ENCODE data around the gene ASPG. TPM values are rescaled to one million over a fixed set of nuclear protein-coding genes. Genes with fewer than 3 reads are reported as not detected.

The ASPG gene
- total RNA-seq, 8 experiments from 2014 or later: 0.05 to 1.1 (median 0.25) TPM; not detected in 1

GRCh38 chr14:104081261-104081835, 4.2 kb upstream of the ASPG start:
- in situ Hi-C loops (cut with MboI; ENCODE audit: low pct_unique_long_range_greater_than_20kb in 2 of 9, low sequenced_read_pairs in 9 of 9, unreplicated experiment in 9 of 9): loop anchor here in 2 of 9 experiments (25.0 kb wide), 1 partner anchor 556 kb away; no protein-coding TSS in a partner anchor
- no peak for ATAC-seq (replicated peaks in 6 of 8)
- Histone ChIP-seq H3K4me3 (no peak overlapping the region), H3K27ac (no peak overlapping the region), H3K4me1 (replicated peaks in 1 of 2) (peaks cover 4 to 11% of the 10 kb centered on the region in 2 donors)
- WGBS, 10 experiments: 20 to 100% (median 62%) methylated on average over 1 to 10 of the region's 17 CpGs; no CpG with 5 or more reads in 4 of the 10 experiments

DNA sequence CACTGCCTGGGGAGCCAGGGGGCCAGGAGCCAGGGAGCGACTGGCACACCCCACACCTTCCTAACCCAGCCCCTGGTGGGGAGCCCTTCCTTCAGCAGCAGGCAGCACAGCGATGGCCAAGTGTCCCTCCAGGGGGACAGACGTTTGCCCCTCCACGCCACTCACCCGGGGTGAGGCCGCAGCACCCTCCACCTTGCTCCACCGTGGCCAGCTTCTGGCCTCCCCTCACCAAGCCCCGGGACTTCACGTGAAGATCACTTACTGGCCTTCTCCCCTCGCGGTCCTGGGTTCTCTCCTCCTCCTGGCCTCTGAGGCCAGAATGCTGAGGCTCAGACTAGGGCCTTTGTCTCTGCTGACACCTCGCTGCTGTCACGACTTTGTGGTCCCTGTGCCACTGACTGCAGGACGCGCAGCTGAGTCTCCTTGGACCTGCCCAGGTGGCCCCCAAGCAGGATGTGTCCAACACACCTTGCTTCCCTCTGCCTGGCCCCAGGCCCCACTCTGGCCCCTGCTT, 3.5 kb upstream of the ASPG start:
- in situ Hi-C loops (cut with MboI; ENCODE audit: low pct_unique_long_range_greater_than_20kb in 2 of 9, low sequenced_read_pairs in 9 of 9, unreplicated experiment in 9 of 9): loop anchor here in 2 of 9 experiments (25.0 kb wide), 1 partner anchor 555 kb away; no protein-coding TSS in a partner anchor
- Histone ChIP-seq H3K27ac (no peak overlapping the region), H3K4me3 (no peak overlapping the region), H3K4me1 (replicated peaks in 1 of 2) (peaks cover 8 to 18% of the 10 kb centered on the region in 2 donors)
- 0 to 80% (median 67%) methylated on average over 1 to 4 of the region's 15 CpGs; no CpG with 5 or more reads in 7 of the 10 experiments for WGBS, 10 experiments
- no peak for ATAC-seq (replicated peaks in 6 of 8)

- ATAC-seq (replicated peaks in 6 of 8): no peak
- in situ Hi-C loops (cut with MboI; ENCODE audit: low pct_unique_long_range_greater_than_20kb in 2 of 9, low sequenced_read_pairs in 9 of 9, unreplicated experiment in 9 of 9): loop anchor here in 2 of 9 experiments (25.0 kb wide), 1 partner anchor 554 kb away; no protein-coding TSS in a partner anchor
- 33 to 79% (median 66%) methylated on average over 1 to 6 of the region's 12 CpGs; no CpG with 5 or more reads in 6 of the 10 experiments for WGBS, 10 experiments
- Histone ChIP-seq H3K27ac (no peak overlapping the region), H3K4me3 (no peak overlapping the region), H3K4me1 (replicated peaks in 1 of 2) (peaks cover 16 to 26% of the 10 kb centered on the region in 2 donors)
Measured at GRCh38 chr14:104082807-104083206, 2.7 kb upstream of the ASPG start.

GRCh38 chr14:104084251-104085002, 1.1 kb upstream of the ASPG start:
- 21 to 93% (median 76%) methylated on average over 3 to 10 of the region's 16 CpGs; no CpG with 5 or more reads in 1 of the 10 experiments for WGBS, 10 experiments
- no peak overlapping the region for H3K4me3 ChIP-seq
- no peak for ATAC-seq (replicated peaks in 6 of 8)
- H3K27ac ChIP-seq: no peak overlapping the region
- in situ Hi-C loops (cut with MboI; ENCODE audit: low pct_unique_long_range_greater_than_20kb in 2 of 9, low sequenced_read_pairs in 9 of 9, unreplicated experiment in 9 of 9): loop anchor here in 2 of 9 experiments (25.0 kb wide), 1 partner anchor 553 kb away; no protein-coding TSS in a partner anchor
- peaks cover 22 to 34% of the 10 kb centered on the region in 2 donors for H3K4me1 ChIP-seq (replicated peaks in 1 of 2)

GRCh38 chr14:104085889-104086201, 345 bp downstream of the ASPG start:
- 20 to 60% methylated on average over 3 to 5 of the region's 29 CpGs; no CpG with 5 or more reads in 8 of the 10 experiments for WGBS, 10 experiments
- in situ Hi-C loops (cut with MboI; ENCODE audit: low pct_unique_long_range_greater_than_20kb in 2 of 9, low sequenced_read_pairs in 9 of 9, unreplicated experiment in 9 of 9): loop anchor here in 2 of 9 experiments (25.0 kb wide), 1 partner anchor 551 kb away; no protein-coding TSS in a partner anchor
- peaks cover 22 to 34% of the 10 kb centered on the region in 2 donors for H3K4me1 ChIP-seq (replicated peaks in 1 of 2)
- ATAC-seq (replicated peaks in 6 of 8): peak in 2 of 8 experiments; percentile 2 to 9
- H3K4me3 ChIP-seq: no peak overlapping the region
- H3K27ac ChIP-seq: no peak overlapping the region

DNA sequence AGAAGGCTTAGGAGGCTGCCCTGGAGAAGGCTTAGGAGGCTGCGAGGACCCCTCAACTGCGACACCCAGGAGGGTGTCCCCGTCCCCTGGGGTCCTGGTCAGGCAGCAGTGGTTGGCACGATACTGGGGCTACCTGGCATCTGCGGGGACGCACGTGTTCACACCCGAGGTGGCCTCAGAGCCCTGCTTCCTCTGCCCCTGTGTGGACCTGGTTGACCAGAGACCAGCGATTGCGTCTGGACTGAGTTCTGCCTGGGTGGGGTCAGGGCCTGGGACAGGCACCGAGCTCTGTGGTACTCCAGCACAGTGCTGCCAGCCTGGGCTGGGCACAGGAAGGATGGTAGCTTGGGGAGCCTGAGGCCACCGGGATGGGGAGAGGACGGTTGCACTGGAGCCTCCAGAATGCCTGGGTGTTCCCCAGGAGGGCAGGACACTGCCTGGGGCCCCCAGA, 735 bp downstream of the ASPG start:
- H3K4me1 ChIP-seq (replicated peaks in 1 of 2): peaks cover 22 to 35% of the 10 kb centered on the region in 2 donors
- no peak for ATAC-seq (replicated peaks in 6 of 8)
- in situ Hi-C loops (cut with MboI; ENCODE audit: low pct_unique_long_range_greater_than_20kb in 2 of 9, low sequenced_read_pairs in 9 of 9, unreplicated experiment in 9 of 9): loop anchor here in 2 of 9 experiments (25.0 kb wide), 1 partner anchor 551 kb away; no protein-coding TSS in a partner anchor
- H3K27ac ChIP-seq: no peak overlapping the region
- WGBS, 10 experiments: 90% methylated on average over 2 of the region's 13 CpGs; no CpG with 5 or more reads in 9 of the 10 experiments
- no peak overlapping the region for H3K4me3 ChIP-seq

DNA sequence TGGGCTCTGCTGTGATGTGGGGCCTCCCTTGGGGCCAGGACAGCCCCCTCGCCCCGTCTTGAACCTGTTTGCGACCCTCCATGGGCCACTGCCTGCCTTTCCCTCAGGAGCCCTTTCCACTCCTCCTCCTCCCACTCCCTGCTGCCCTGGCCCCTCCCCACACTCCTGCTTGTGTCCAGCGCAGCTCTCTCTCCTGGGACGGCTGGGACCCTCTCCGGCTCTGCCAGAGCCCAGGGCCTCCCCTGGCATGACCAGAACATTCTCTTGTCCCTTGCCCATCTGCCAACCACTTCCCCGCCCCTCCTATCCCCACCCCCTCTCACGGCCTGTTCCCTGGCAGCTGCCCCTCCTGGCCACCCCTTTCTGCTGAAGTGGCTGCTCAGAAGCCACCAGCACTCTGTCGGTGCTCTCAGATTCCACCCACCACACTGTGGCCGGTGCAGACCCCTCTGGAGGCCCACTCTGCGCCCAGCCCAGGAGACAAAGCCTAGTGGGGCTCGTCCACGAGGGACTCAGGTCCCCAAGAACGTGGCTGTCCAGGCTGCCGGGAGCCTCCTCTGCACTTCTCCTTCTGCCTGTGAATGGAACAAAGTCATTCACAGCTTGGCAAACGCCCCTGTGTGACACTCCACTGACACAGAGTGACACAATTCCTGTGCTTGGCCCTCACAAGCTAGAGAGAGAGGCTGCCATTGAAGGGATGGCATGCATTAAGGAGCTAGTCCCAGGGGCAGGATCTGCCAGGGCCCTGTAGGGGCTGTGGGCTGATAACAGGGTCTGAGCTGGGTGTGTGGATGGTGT, 1.4 kb downstream of the ASPG start:
- ATAC-seq (replicated peaks in 6 of 8): peak in 3 of 8 experiments; percentile 11 to 17 (median 15)
- no peak overlapping the region for H3K27ac ChIP-seq
- WGBS, 10 experiments: 67 to 100% methylated on average over 1 of the region's 16 CpGs; no CpG with 5 or more reads in 8 of the 10 experiments
- in situ Hi-C loops (cut with MboI; ENCODE audit: low pct_unique_long_range_greater_than_20kb in 2 of 9, low sequenced_read_pairs in 9 of 9, unreplicated experiment in 9 of 9): loop anchor here in 2 of 9 experiments (25.0 kb wide), 1 partner anchor 550 kb away; no protein-coding TSS in a partner anchor
- H3K4me3 ChIP-seq: no peak overlapping the region
- H3K4me1 ChIP-seq (replicated peaks in 1 of 2): peaks cover 22 to 37% of the 10 kb centered on the region in 2 donors

DNA sequence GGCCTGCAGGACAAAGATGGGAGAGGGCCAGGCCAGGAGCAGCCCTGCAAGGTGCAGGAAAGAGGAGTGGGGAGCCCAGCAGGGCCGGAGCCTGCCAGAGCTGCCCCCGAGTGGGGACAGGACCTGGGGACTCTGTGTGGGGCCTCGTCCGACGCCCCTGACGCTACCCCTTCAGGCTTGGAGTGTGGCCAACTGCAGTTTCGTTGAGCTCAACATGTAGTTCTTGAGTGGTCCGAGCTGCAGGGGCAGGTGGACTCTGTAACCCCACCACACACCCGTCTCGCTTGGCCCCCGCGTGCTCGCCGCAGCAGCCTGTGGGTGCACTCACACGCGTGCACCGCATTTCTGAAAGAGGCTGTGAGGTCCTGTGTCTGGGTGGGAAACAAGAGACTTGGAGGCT, 2.0 kb downstream of the ASPG start:
- Histone ChIP-seq H3K4me3 (no peak overlapping the region), H3K27ac (peak overlapping the region in 1 of 2 donors; percentile 15), H3K4me1 (replicated peaks in 1 of 2) (peaks cover 22 to 37% of the 10 kb centered on the region in 2 donors)
- in situ Hi-C loops (cut with MboI; ENCODE audit: low pct_unique_long_range_greater_than_20kb in 2 of 9, low sequenced_read_pairs in 9 of 9, unreplicated experiment in 9 of 9): loop anchor here in 2 of 9 experiments (25.0 kb wide), 1 partner anchor 550 kb away; no protein-coding TSS in a partner anchor
- ATAC-seq (replicated peaks in 6 of 8): peak in 2 of 8 experiments; percentile 0 to 2
- WGBS, 10 experiments: 80 to 98% methylated on average over 3 to 8 of the region's 17 CpGs; no CpG with 5 or more reads in 8 of the 10 experiments

DNA sequence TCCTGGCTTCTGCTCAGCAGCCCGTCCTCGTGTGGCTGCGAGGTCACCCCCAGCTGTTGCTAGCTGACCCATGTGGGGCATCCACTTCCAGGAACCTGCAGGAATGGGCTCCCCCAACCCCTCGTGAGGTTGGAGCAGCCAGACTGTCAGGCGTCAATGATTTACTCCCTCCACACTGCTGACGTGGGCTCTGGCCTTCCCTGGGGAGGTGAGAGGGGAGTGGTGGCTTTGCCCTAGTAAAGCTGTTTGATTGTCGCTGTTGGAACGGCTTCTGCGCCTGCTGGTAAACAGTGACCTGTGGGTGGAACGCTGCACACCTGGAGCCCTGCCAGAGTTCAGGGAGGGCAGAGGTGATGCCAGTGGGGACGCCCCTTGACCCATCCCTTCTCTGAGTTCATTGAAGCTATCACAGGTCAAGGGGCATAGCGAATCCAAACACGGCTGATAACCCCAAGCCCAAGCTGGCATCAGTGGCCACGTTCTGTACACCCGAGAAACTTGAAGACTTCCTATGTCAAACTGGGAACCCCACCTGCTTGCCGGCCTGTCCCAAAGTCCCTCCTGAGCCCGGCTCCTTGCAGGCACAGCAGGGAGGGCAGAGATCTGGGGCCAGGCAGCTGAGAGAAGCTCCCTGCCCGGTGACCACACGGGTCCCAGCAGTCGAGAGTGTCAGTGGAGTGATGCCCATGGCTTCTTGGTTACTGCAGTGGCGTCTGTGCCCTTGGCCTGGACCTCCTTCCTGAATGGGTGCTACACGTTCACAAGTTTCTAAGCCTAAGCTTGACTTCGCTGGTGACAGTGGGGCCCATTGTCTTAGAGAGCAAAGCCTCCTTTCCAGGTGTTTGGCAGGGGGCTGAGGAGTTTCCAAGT, 2.7 kb downstream of the ASPG start:
- H3K4me1 ChIP-seq (replicated peaks in 1 of 2): peaks cover 22 to 37% of the 10 kb centered on the region in 2 donors
- H3K27ac ChIP-seq: peak overlapping the region in 1 of 2 donors; percentile 67
- 40 to 100% (median 64%) methylated on average over 1 to 12 of the region's 23 CpGs; no CpG with 5 or more reads in 3 of the 10 experiments for WGBS, 10 experiments
- in situ Hi-C loops (cut with MboI; ENCODE audit: low pct_unique_long_range_greater_than_20kb in 2 of 9, low sequenced_read_pairs in 9 of 9, unreplicated experiment in 9 of 9): loop anchor here in 2 of 9 experiments (25.0 kb wide), 1 partner anchor 549 kb away; no protein-coding TSS in a partner anchor
- no peak overlapping the region for H3K4me3 ChIP-seq
- ATAC-seq (replicated peaks in 6 of 8): peak in 5 of 8 experiments; percentile 67 to 85 (median 73)

GRCh38 chr14:104090071-104090748, 4.7 kb downstream of the ASPG start:
- Histone ChIP-seq H3K4me3 (no peak overlapping the region), H3K4me1 (replicated peaks in 1 of 2) (peaks cover 20 to 40% of the 10 kb centered on the region in 2 donors), H3K27ac (no peak overlapping the region)
- no peak for ATAC-seq (replicated peaks in 6 of 8)
- 80 to 100% (median 95%) methylated on average over 1 to 8 of the region's 20 CpGs; no CpG with 5 or more reads in 2 of the 10 experiments for WGBS, 10 experiments
- in situ Hi-C loops (cut with MboI; ENCODE audit: low pct_unique_long_range_greater_than_20kb in 2 of 9, low sequenced_read_pairs in 9 of 9, unreplicated experiment in 9 of 9): loop anchor here in 2 of 9 experiments (25.0 kb wide), 1 partner anchor 547 kb away; no protein-coding TSS in a partner anchor
